ENCODE results near the gene TIGD1.

TIGD1 gene

DNA sequence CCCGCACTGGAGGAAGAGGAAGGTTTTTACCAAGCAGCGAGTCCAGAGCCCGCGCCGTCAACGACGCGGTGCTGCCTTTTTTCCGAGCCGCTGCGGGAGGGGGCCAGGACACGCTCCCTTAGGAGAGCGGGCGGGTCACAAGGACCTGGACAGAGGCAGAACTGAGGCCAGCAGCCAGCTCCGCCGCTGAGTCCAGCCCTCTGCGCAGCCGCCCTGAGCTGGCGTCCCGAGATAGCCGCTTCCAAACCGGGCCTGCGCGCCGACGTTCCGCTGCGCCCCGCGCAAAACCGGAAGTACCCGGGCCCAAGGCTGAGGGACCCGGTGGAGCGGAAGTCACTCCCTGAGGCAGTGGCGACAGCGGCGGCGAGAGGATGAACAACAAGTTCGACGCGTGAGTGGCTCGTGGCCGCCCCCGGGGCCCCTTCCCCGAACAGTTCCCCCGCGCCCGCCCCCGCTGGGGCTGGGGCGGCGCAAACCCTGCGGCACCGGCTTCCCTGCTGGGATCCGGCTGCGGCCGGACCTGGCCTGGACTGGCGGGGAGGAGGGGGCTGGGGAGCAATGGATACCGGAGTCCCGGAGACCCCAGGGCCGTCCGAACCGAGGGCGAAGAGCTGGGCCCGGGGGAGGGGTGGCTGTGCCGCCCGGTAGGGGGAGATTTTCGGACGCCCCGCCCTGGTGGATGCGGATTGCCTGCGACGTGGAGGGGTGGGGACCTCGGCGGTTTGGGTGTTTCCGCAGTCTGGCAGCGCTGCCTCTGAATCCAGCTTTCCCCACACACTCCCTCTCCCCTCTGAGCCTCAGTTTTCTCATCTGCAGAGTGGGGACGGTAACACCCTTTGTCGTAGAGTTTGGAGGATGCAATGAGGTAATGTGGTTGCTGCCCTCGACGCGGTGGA lies at the start of gene TIGD1, which contains the start of gene EIF4E2:
TIGD1 (minus strand) TSS at position 204 of the 896 bp plus-strand sequence. CDS start 675 bp downstream, outside the sequence.
EIF4E2 (plus strand) TSS at position 336 of the 896 bp plus-strand sequence; CDS start at position 372, 36 bp downstream.
- Histone ChIP-seq H3K27ac (ENCODE audit: low read length) (peak within 1 kb of the TSS; percentile 77), H3K9me3 (ENCODE audit: control insufficient read depth, low read depth, low read length) (peaks cover 3% of the 10 kb centered on the region), H3K4me1 (ENCODE audit: control insufficient read depth, low read depth, low read length) (peaks cover 5% of the 10 kb centered on the region), H3K27me3 (ENCODE audit: control insufficient read depth, insufficient read depth, low read length) (no peaks in the 10 kb centered on the region), H3K36me3 (ENCODE audit: control insufficient read depth, low read depth, low read length) (peaks cover 17% of the 10 kb centered on the region), H3K9ac (ENCODE audit: low read length) (peak within 1 kb of the TSS; percentile 92), H3K4me3 (ENCODE audit: low read length) (peak within 1 kb of the TSS; percentile 88)

DNA sequence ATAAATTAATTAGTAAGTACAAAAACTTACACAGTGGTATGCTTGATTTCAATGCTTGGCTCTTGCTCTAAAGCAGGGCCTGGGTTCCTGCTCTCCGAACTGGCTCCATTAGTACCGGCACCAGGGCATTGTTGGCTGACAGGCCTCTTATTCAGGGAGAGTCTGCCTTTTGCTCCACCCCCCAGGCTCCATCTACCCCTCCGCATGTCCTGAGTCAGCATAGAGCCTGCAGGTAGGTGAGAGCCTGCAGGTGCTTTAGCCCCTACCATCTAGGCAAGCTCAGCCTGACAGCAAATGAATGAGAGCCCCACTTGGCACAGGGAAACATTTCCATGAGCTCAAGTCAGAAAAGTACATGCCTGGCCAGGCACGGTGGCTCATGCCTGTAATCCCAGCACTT lies 47.9 kb upstream of the TIGD1 start:
- Histone ChIP-seq H3K4me3 (ENCODE audit: low read length) (no peak overlapping the region), H3K9me3 (ENCODE audit: control insufficient read depth, low read depth, low read length) (no peaks in the 10 kb centered on the region), H3K4me1 (ENCODE audit: control insufficient read depth, low read depth, low read length) (no peaks in the 10 kb centered on the region), H3K9ac (ENCODE audit: low read length) (no peak overlapping the region), H3K27ac (ENCODE audit: low read length) (no peak overlapping the region), H3K27me3 (ENCODE audit: control insufficient read depth, insufficient read depth, low read length) (no peaks in the 10 kb centered on the region), H3K36me3 (ENCODE audit: control insufficient read depth, low read depth, low read length) (no peaks in the 10 kb centered on the region)

DNA sequence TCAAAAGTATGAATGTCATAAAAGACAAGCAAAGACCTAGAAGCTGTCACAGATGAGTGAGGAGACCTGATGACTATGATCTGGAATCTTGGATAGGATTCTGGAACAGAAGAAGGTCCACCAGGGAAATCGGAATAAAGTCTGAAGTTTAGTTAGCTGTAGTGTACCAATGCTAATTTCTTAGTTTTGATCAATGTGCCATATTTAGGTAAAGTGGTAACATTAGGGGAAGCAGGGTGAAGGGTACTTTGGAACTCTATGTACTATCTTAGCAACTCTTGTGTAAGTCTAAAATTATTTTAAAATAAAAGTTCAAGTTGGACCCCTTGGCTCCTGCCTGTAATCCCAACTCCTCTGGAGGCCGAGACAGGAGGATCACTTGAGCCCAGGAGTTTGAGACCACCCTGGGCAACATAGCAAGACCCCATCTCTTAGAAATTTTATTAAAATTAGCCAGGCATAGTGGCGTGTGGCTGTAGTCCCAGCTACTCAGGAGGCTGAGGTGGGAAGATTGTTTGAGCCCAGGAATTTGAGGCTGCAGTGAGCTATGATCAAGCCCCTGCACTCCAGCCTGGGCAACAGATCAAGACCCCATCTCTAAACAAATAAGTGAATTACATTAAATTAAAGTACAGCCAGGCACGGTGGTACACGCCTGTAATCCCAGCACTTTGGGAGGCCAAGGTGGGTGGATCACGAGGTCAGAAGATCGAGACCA lies 47.2 kb upstream of the TIGD1 start:
- H3K27me3 ChIP-seq (ENCODE audit: control insufficient read depth, insufficient read depth, low read length) = no peaks in the 10 kb centered on the region
- H3K27ac ChIP-seq (ENCODE audit: low read length) = no peak overlapping the region
- no peaks in the 10 kb centered on the region for H3K9me3 ChIP-seq (ENCODE audit: control insufficient read depth, low read depth, low read length)
- H3K4me1 ChIP-seq (ENCODE audit: control insufficient read depth, low read depth, low read length) = no peaks in the 10 kb centered on the region
- H3K9ac ChIP-seq (ENCODE audit: low read length) = no peak overlapping the region
- H3K36me3 ChIP-seq (ENCODE audit: control insufficient read depth, low read depth, low read length) = no peaks in the 10 kb centered on the region
- no peak overlapping the region for H3K4me3 ChIP-seq (ENCODE audit: low read length)

DNA sequence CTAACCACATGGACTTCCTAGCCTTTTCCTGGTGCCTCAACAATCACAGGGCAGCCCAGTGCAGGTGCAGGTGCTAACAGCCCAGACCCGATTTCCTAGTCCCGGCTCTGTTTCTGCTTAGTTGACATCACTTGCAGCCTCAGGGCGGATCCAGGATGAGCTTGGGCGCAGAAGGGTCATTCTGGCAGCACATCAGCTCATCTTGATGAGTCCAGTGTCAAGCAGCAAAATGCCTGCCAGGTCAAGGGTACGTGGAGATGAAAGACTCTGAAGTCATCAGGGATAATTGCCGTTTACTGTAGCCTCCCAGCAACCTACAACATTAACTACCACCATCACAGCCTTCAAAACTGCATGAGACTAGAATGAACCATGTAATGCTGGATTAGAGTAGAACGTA lies 43.6 kb upstream of the TIGD1 start:
- H3K9me3 ChIP-seq (ENCODE audit: control insufficient read depth, low read depth, low read length) = no peaks in the 10 kb centered on the region
- H3K27me3 ChIP-seq (ENCODE audit: control insufficient read depth, insufficient read depth, low read length) = no peaks in the 10 kb centered on the region
- no peak overlapping the region for H3K9ac ChIP-seq (ENCODE audit: low read length)
- H3K4me1 ChIP-seq (ENCODE audit: control insufficient read depth, low read depth, low read length) = peaks cover 4% of the 10 kb centered on the region
- H3K36me3 ChIP-seq (ENCODE audit: control insufficient read depth, low read depth, low read length) = no peaks in the 10 kb centered on the region
- no peak overlapping the region for H3K4me3 ChIP-seq (ENCODE audit: low read length)
- no peak overlapping the region for H3K27ac ChIP-seq (ENCODE audit: low read length)

DNA sequence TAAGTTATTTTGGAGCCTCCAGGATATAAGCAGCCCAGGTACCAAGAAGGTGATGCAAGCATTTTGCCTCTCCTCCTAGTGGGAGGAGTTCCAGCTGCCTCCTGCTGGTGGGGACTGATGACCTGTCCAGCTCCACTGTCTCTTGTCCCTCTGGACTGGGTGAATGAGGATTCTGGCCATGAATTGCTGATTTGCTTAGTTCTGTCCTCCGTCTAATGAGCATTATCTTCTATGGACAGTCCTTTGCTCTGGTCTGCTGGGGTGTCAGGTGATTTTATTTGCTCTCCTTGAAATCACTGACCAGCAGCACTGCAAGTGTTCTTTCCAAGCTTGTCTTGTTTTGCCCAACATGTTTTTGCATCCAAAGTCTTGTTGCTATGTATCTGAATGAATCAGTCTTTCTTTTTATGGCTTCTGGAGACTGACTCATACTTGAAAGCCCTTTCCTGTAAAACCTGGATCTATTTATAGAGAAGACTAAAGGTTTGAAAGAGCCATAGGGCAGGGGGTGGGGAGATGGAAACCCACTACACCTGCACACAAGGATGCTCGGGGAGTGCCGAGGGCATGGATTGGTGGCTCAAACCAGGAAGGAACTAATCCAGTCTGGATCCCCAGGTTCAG lies 42.5 kb upstream of the TIGD1 start:
- Histone ChIP-seq H3K27ac (ENCODE audit: low read length) (no peak overlapping the region), H3K9ac (ENCODE audit: low read length) (no peak overlapping the region)

DNA sequence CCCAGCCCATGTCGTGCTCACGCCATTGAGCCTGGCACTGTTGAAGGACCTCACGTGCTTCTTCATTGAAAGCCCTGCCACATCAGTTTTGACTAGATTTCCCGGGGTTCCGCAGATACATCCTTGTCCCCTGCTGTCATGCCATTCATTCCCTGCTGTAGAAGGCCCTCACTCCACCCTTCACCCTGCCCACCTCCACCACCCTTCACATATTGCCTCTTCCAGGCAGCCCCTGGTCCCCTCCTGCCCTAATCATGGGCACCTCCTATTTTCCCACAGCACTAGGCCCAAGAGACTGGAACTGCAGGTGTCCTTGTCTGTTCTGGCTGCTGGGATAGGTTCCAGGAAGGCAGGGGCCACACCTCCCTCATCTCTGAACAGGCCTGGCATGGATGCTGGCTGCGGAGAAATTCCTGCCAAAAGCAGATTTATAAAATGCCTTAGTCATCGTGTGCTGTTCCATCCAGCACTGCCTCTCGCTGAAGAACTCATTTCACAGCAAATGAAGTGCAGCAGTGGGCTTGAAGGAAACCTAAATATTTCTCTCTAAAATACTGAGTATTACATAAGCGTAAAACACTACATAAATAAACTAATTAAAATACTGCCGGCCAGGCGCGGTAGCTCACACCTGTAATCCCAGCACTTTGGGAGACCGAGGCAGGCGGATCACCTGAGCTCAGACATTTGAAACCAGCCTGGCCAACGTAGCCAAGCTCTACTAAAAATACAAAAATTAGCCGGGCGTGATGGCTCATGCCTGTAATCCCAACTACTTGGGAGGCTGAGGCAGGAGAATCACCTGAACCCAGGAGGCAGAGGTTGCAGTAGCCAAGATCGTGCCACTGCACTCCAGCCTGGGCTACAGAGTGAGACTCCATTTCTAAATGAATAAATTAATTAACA lies 38.6 kb upstream of the TIGD1 start:
- Histone ChIP-seq H3K4me3 (ENCODE audit: low read length) (no peak overlapping the region), H3K9ac (ENCODE audit: low read length) (no peak overlapping the region), H3K27ac (ENCODE audit: low read length) (no peak overlapping the region), H3K27me3 (ENCODE audit: control insufficient read depth, insufficient read depth, low read length) (no peaks in the 10 kb centered on the region), H3K4me1 (ENCODE audit: control insufficient read depth, low read depth, low read length) (peaks cover 4% of the 10 kb centered on the region), H3K9me3 (ENCODE audit: control insufficient read depth, low read depth, low read length) (no peaks in the 10 kb centered on the region), H3K36me3 (ENCODE audit: control insufficient read depth, low read depth, low read length) (no peaks in the 10 kb centered on the region)

More for the DNA sequence above, 42.5 kb upstream of the TIGD1 start:
- Histone ChIP-seq H3K36me3 (ENCODE audit: control insufficient read depth, low read depth, low read length) (no peaks in the 10 kb centered on the region), H3K27me3 (ENCODE audit: control insufficient read depth, insufficient read depth, low read length) (no peaks in the 10 kb centered on the region), H3K4me1 (ENCODE audit: control insufficient read depth, low read depth, low read length) (peaks cover 4% of the 10 kb centered on the region), H3K9me3 (ENCODE audit: control insufficient read depth, low read depth, low read length) (no peaks in the 10 kb centered on the region), H3K4me3 (ENCODE audit: low read length) (no peak overlapping the region)

DNA sequence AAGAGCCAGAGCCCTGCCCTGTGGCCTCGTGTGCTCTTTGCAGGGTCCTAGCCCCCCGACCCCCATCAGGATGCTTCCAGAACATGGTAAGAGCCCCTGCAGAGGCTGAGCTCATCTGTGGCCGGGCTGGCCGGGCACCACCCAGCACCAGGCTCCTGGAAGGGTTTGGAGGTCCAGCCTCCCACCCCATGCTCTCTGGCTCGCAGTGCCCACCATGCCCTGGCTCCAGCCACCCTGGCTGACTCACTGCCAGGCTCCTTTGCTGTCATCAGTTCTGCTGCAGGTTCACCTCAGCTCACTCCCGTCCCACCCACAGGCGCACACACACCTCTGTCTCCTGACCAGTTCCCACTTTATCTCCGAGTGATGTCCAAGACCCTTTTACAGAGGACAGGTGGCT lies 37.7 kb upstream of the TIGD1 start:
- H3K9me3 ChIP-seq (ENCODE audit: control insufficient read depth, low read depth, low read length) = no peaks in the 10 kb centered on the region
- peaks cover 4% of the 10 kb centered on the region for H3K4me1 ChIP-seq (ENCODE audit: control insufficient read depth, low read depth, low read length)
- H3K27me3 ChIP-seq (ENCODE audit: control insufficient read depth, insufficient read depth, low read length) = no peaks in the 10 kb centered on the region
- no peak overlapping the region for H3K4me3 ChIP-seq (ENCODE audit: low read length)
- H3K27ac ChIP-seq (ENCODE audit: low read length) = no peak overlapping the region
- no peak overlapping the region for H3K9ac ChIP-seq (ENCODE audit: low read length)
- no peaks in the 10 kb centered on the region for H3K36me3 ChIP-seq (ENCODE audit: control insufficient read depth, low read depth, low read length)

DNA sequence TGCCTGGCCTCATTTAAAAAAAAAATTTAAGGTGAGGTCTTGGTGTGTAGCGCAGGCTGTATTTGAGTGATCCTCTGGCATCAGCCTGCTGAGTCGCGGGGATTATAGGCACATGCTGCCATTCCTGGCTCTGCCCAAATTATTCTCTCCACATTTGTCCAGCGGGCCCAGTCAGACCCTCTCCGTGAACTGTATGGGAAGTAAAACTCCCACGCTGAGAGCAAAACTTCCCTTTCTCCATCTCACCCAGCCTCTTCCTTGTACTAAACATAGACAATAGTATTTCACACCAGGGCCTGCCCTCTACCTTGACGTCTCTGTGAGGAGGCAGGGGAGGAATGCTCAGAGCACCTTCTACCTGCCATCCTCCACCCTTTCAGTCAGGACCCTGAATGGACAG lies 37.2 kb upstream of the TIGD1 start:
- Histone ChIP-seq H3K9me3 (ENCODE audit: control insufficient read depth, low read depth, low read length) (no peaks in the 10 kb centered on the region), H3K9ac (ENCODE audit: low read length) (no peak overlapping the region), H3K36me3 (ENCODE audit: control insufficient read depth, low read depth, low read length) (no peaks in the 10 kb centered on the region), H3K27ac (ENCODE audit: low read length) (no peak overlapping the region), H3K27me3 (ENCODE audit: control insufficient read depth, insufficient read depth, low read length) (no peaks in the 10 kb centered on the region), H3K4me1 (ENCODE audit: control insufficient read depth, low read depth, low read length) (peaks cover 4% of the 10 kb centered on the region), H3K4me3 (ENCODE audit: low read length) (no peak overlapping the region)

DNA sequence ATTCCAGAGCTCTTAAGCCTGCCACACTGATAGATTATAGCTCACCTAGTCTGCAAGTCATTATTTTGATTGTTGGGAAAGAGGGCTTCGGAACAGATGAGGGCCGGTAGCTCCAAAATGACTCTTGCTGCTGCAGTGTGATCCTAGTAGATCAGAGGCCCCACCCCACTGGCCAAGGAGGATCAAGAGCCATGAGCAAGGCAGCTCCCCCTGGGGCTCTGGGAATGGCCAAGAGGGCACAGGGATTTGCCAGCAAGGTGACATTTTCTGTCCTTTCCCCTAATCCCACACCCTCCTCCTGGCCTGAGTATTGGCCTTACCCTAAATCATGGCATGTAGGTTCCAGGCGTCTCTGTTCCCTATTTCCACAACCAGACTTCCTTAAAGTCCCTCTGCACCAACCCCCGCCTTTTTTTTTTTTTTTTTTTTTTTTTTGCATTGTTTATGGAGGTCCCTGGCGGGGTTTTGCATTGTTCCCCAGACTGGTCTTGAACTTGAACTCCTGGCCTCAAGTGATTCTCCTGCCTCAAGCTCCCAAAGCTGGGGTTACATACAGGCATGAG lies 36.7 kb upstream of the TIGD1 start:
- Histone ChIP-seq H3K4me3 (ENCODE audit: low read length) (no peak overlapping the region), H3K9ac (ENCODE audit: low read length) (no peak overlapping the region), H3K27ac (ENCODE audit: low read length) (no peak overlapping the region), H3K36me3 (ENCODE audit: control insufficient read depth, low read depth, low read length) (no peaks in the 10 kb centered on the region), H3K27me3 (ENCODE audit: control insufficient read depth, insufficient read depth, low read length) (no peaks in the 10 kb centered on the region), H3K9me3 (ENCODE audit: control insufficient read depth, low read depth, low read length) (no peaks in the 10 kb centered on the region), H3K4me1 (ENCODE audit: control insufficient read depth, low read depth, low read length) (peaks cover 4% of the 10 kb centered on the region)

DNA sequence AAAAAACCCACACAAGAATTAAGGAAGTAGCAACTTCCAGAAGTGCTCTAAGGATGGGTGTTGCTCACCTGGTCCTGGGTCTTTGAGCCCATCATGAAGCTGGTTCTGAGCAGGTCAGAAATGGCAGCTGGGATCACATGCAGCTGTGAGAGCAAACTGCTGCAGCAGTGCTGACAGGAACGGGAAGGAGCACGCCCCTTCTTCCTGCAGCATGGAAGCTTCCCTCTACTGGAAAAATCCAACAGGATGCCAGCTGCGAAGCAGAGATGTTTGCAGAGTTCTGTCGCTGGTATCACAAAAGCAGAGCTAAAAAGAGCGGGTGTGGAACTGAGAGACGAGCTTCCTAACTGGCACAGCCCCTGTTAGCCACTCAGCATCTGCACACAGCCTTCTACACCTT lies 33.9 kb upstream of the TIGD1 start:
- Histone ChIP-seq H3K4me3 (ENCODE audit: low read length) (no peak overlapping the region), H3K4me1 (ENCODE audit: control insufficient read depth, low read depth, low read length) (no peaks in the 10 kb centered on the region), H3K9ac (ENCODE audit: low read length) (no peak overlapping the region), H3K36me3 (ENCODE audit: control insufficient read depth, low read depth, low read length) (peaks cover 5% of the 10 kb centered on the region), H3K27me3 (ENCODE audit: control insufficient read depth, insufficient read depth, low read length) (no peaks in the 10 kb centered on the region), H3K27ac (ENCODE audit: low read length) (no peak overlapping the region), H3K9me3 (ENCODE audit: control insufficient read depth, low read depth, low read length) (no peaks in the 10 kb centered on the region)

All from iPS-18a (cell line).